PFSK-1 (cell line): Measurements from ENCODE around the gene C4A.
"Not testable (repeated sequence)": the region's sequence is repeated elsewhere in the genome, so short reads cannot be mapped to it uniquely, and the experiment has no call there.

Experiments
- FOXP2 ChIP-seq: optimal IDR thresholded peaks from 2 replicates; pipeline ENCODE3; 2011; ENCODE audit warnings: borderline replicate concordance, control low read depth, inconsistent platforms; ENCODE audit not compliant: insufficient read depth; ENCODE audit errors: extremely low read length, extremely low read depth
- POLR2AphosphoS5 ChIP-seq: IDR thresholded peaks from 2 replicates; pipeline ENCODE4 v1.6.1; 2012; ENCODE audit warnings: low read depth, mild to moderate bottlenecking, control low read depth, low read length, moderate library complexity
- TAF1 ChIP-seq: IDR thresholded peaks from 2 replicates; pipeline ENCODE4 v1.6.1; 2012; ENCODE audit warnings: low read length, control low read depth, borderline replicate concordance; ENCODE audit not compliant: insufficient read depth
- TF ChIP-seq, protein P1 (sequence below), 2 experiments: IDR thresholded peaks; 2 replicates each; pipeline versions ENCODE4 v1.6.1 to v1.8.0; 2011 to 2012; ENCODE audit warnings: low read depth in 2 of 2, low read length in 2 of 2, control low read depth in 1 of 2, inconsistent platforms in 1 of 2, mild to moderate bottlenecking in 1 of 2, moderate library complexity in 1 of 2; ENCODE audit not compliant: insufficient read depth in 1 of 2

- TF ChIP-seq TAF1, POLR2AphosphoS5, FOXP2: not testable (repeated sequence)
- TF ChIP-seq, protein P1, sequence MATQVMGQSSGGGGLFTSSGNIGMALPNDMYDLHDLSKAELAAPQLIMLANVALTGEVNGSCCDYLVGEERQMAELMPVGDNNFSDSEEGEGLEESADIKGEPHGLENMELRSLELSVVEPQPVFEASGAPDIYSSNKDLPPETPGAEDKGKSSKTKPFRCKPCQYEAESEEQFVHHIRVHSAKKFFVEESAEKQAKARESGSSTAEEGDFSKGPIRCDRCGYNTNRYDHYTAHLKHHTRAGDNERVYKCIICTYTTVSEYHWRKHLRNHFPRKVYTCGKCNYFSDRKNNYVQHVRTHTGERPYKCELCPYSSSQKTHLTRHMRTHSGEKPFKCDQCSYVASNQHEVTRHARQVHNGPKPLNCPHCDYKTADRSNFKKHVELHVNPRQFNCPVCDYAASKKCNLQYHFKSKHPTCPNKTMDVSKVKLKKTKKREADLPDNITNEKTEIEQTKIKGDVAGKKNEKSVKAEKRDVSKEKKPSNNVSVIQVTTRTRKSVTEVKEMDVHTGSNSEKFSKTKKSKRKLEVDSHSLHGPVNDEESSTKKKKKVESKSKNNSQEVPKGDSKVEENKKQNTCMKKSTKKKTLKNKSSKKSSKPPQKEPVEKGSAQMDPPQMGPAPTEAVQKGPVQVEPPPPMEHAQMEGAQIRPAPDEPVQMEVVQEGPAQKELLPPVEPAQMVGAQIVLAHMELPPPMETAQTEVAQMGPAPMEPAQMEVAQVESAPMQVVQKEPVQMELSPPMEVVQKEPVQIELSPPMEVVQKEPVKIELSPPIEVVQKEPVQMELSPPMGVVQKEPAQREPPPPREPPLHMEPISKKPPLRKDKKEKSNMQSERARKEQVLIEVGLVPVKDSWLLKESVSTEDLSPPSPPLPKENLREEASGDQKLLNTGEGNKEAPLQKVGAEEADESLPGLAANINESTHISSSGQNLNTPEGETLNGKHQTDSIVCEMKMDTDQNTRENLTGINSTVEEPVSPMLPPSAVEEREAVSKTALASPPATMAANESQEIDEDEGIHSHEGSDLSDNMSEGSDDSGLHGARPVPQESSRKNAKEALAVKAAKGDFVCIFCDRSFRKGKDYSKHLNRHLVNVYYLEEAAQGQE (IDR thresholded peaks at IDR 0.05; ENCODE audit: insufficient read depth in 1 of 2, low read depth in 2 of 2, low read length in 2 of 2) = not testable (repeated sequence)
Measured at GRCh38 chr6:32014547-32014946, 32.7 kb downstream of the C4A start, which contains the start of gene C4B.
